GM21367 (cell line): ENCODE measurements around the gene GALNTL6.
"Not testable (repeated sequence)": the region's sequence is repeated elsewhere in the genome, so short reads cannot be mapped to it uniquely, and the experiment has no call there.

Experiments used
- ATAC-seq: cut with Tn5 transposase; IDR thresholded peaks from one replicate; pipeline ENCODE4 v1.9.1; 2021; ENCODE audit not compliant: unreplicated experiment

The GALNTL6 gene

DNA sequence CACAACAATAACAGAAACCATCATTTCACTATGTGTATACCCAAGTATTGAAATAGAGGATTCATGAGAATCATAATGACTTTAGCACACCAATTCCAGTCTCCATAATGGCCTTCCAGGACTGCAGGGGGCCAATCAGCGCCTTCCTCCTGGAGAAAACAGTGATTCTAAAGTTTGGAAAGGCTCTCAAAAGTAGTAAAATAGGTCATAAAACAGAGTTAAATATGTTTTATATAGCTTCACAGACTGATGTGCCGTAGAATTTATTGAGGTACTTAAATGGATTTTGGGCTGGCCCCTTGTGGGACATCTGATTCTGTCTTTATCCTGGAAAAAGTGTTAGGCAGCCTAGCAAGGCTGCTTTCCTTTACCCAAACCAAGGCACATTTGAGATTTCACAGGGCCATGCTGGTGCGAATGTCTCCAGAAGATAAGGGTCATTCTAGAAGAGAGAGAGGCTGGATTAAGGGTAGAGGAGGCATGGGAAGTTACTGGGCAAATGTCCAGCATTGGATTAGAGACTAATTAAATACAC is 543.9 kb downstream of the GALNTL6 start:
- no peak for ATAC-seq

DNA sequence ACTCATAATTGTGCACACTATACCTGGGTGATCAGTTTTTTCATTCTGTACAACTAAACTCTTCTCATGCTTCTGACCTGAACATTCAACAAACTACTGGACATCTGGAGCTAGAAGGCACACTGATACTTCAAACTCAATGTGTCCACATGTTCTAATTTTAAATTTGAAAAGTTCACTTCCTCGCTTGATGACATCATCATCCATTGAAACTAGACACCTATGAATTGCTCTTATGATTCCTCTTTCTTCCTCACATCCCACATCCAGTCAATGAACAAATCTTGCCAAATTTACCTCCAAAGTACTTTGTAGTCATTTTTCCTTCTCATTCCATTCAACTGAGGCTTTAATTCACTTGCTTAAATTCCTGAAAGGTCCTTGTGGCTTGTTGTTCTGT is 549.4 kb downstream of the GALNTL6 start:
- no peak for ATAC-seq

DNA sequence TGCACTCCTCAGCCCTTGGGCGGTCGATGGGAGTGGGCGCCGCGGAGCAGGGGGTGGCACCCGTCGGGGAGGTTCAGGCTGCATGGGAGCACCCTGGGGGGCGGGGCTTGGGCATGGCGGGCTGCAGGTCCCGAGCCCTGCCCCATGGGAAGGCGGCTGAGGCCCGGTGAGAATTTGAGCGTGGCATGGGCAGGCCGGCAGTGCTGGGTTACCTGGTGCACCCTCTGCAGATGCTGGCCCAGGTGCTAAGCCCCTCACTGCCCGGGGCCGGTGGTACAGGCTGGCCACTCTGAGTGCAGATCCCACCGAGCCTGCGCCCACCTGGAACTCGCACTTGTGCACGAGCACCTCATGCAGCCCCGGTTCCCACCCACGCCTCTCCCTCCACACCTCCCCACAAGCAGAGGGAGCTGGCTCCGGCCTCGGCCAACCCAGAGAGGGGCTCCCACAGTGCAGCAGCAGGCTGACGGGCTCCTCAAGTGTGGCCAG is 556.3 kb downstream of the GALNTL6 start:
- no peak for ATAC-seq

DNA sequence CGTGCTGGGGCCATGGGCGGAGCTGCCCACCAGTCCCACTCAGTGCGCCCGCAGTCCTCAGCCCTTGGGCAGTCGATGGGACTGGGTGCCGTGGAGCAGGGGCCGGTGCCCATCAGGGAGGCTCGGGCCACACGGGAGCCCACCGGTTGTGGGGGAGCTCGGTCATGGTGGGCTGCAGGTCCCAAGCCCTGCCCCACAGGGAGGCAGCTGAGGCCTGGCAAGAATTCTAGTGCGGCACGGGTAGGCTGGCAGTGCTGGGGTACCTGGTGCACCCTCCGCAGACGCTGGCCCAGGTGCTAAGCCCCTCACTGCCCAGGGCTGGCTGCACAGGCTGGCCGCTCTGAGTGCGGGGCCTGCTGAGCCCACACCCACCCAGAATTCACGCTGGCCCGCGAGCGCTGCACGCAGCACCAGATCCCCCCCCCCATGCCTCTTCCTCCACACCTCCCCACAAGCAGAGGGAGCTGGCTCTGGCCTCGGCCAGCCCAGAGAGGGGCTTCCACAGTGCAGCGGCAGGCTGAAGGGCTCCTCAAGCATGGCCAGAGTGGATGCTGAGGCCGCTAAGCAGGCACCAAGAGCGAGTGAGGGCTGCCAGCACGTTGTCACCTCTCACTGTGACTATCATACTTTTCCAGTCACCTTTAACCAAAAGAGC is 564.4 kb downstream of the GALNTL6 start:
- no peak for ATAC-seq

DNA sequence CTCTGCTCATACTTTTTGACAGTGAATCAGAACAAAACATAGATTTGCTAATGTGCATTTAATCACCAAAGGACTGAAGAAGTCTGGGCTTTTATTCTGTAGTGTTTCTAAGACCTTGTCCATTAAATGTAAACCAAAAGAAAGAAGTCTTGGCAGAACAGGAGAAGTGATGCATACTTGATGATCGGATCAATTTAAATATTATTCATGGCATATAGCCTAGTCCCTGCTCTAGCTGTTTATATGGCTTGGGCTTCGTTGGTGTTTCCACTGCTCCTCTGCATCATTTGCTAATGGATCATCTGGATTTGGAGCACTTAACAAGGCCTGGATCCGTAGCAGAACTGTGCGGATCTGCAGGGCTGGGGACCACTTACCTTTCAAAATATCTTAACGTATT is 566.6 kb downstream of the GALNTL6 start:
- no peak for ATAC-seq

DNA sequence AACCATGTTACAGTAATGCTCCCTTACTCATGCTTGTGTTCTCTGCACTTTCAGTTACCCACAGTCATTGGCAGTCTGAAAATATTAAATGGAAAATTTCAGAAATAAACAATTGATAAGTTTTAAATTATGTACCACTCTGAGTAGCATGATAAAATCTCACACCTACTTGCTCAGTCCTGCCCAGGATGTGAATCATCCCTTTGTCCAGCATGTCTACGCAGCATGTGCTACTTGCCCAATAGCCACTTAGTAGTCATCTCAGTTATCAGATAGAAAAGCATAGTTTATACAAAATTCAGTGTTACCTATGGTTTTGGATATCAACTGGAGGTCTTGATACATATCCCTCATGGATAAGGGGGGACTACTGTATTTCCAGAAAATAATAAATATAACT is 577.1 kb downstream of the GALNTL6 start:
- ATAC-seq, result no peak

DNA sequence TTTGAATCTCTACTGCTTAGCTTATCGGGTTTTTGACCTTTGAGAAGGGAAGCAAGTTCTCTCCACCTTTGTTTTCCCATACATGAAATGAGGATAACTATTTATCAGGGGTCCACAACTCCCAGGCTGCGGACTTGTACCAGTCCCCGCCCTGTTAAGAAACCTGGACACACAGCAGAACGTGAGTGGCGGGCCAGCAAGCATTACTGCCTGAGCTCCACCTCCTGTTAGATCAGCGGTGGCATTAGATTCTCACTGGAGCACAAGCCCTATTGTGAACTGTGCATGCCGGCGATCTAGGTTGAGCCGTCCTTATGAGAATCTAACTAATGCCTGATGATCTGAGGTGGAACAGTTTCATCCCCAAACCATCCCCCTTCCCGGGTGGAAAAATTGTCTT is 579.5 kb downstream of the GALNTL6 start:
- ATAC-seq, result no peak

DNA sequence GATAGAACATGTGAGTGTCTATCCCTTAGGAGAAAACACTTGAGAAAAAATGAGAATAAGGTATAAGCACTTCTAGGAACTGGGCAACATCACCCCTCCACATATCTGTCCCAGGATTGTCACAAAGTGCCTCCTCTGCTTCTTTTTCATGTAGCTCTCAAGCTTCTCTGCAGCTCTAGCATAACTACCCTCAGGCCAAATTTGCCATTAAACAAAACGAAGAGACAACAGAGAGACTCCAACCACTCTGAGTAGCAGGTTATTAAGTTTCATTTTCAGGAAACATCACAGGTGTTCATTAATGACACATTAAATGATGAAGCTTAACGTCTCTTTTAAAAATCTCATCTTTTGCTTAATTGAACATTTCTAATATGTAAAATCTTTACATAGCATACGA is 580.0 kb downstream of the GALNTL6 start:
- no peak for ATAC-seq

DNA sequence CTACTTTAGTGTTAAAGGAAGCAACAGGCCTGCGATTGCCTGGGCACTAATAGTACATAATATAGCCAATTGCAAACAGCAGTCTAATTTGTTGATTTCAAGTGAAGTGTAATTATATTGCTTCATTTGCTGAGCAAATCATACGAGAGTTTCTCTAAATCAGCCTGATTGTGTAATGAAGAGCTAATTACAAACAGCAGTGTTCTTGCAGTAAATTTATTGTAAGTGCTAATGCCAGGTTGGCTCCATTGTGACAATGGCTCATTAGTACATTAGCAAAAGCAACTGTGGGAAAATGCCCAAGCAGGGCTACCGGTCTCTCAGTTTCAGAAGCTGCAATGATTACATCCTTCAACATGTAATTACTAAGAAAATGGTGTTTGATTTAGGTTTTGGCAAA is 591.5 kb downstream of the GALNTL6 start:
- no peak for ATAC-seq

DNA sequence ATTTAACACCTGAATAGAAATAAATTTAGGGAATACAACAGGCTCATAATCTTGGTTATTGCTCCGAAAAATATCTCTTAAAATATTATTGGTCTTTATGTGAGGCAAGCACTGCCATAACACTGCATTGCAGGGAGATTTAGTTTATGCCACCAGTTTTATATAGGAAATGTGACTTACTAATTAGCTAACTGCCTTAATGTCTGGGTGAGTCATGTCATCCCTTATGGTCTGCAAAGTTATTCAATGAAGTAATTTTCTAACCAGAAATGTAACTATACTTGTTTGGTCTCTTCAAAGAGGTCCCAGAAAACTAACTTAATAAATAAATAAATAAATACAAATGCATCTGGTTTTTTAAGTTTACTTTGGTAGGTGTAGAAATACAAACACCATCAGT is 597.2 kb downstream of the GALNTL6 start:
- ATAC-seq, result no peak

DNA sequence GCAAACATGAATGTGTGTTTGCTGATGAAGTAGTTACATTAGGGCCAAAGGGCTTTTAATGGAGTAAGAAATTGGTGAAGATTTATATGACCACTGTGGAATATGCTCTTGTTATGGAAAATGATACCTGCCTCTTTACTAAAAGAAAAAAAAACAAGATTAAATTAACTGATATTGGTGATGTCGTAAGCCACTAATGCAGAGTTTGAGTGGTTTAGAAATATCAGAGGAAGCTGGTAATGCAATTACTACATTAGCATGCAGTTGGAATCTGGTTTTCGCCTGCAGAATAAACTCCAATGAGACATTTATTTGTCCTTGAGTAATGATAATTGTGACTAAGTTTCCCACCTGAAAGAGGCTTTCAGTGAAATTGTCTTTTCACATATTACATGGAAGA is 597.9 kb downstream of the GALNTL6 start:
- no peak for ATAC-seq

DNA sequence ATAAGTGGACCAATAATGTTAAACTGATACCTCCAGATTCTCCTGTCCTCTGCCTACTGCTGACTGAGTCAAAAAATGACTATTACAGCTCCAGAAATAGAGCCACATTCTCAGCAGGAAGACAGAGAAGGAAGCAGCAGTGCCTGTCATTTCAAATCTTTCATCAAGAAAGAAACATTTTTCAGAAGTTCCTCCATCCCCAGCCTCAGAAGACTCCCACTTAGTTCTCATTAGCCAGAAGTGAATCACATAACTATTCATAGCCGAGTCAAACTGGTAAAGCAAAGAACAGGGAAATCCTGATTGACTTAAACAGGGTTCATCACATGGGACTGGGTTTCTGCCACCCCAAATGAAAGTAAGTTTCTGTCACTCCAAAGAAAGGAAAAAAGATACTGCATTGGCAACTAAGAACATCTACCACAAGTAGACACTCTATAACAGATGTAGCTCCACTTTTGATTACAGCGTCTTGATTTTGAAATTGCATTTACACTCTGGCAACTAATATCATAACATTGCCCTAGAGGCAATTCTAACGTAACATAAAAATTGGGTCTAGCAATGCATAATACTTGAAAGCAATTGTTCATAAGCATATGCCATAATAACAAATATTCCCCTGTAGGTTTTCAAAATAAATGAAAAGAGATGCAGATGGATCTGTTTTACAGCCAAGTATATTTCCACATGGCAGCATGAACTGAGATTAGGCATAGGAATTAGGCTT is 599.8 kb downstream of the GALNTL6 start:
- no peak for ATAC-seq

DNA sequence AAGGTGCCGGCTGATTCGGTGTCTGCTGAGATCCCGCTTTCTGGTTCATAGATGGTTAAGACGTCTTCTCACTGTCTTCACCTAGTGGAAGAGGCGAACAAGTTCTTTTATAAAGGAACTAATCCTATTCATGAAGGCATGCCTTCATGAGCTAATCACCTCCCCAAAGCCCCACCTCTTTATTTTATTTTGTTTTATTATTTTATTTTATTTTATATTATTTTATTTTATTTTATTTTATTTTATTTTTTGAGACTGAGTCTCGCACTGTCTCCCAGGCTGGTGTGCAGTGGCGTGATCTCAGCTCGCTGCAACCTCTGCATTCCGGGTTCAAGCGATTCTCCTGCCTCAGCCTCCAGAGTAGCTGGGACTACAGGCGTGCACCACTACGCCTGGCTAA is 615.8 kb downstream of the GALNTL6 start:
- ATAC-seq, result not testable (repeated sequence)

DNA sequence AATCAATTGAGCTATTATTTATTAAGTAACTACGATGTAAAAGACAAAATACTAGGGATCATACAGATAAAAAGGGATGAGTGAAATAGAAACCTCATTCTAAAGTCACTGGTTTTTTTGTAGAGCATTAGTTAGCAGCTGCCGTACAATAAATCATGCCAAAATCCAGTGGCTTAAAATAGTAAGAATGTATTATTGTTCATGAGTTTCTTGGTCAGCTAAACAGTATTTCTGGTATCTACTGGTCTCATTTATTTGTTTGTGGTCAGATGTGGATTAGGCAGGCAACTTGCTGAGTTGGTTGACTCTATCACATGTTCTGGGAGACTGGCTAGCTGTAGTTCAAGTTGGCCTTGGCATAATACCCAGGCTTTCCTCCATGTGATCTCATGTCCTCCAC is 667.3 kb downstream of the GALNTL6 start:
- ATAC-seq, result no peak

DNA sequence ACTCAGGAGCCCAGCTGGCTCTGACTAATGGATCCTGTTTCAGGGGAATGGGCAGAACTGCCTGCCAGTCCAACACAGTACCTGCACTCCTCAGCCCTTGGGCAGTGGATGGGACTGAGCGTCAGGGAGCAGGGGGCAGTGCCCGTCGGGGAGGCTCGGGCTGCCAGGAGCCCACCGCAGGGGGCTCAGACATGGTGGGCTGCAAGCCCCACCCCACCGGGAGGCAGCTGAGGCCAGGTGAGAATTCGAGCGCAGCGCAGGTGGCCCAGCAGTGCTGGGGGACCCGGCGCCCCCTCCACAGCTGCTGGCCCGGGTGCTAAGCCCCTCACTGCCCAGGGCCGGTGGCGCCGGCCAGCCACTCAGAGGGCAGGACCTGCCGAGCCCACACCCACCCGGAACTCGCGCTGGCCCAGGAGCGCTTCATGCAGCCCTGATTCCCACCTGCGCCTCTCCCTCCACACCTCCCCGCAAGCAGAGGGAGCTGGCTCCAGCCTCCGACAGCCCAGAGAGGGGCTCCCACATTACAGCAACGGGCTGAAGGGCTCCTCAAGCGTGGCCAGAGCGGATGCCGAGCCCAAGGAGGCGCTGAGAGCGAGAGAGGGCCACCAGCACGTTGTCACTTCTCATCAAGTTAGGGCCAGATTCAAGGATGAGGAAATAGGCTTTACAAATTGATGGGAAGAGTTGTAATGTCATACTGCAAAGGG is 668.8 kb downstream of the GALNTL6 start:
- no peak for ATAC-seq

DNA sequence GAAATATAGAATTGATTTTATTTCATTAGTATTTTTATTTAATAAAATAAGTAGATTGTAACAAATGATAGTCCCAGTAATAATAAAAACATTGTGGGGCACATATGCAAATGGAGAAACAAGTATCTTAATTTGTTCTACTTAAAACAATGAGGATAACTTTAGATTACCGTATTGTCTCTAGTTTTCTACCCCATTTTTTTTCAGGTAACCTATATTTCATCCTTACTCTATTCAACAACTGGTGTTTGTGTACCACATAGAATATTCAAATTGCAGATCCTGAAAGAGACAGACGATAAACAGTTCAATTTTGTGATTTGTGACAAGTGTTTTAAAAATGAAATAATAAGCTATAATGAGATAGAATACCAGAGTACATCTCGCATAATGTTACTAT is 671.8 kb downstream of the GALNTL6 start:
- ATAC-seq, result no peak

DNA sequence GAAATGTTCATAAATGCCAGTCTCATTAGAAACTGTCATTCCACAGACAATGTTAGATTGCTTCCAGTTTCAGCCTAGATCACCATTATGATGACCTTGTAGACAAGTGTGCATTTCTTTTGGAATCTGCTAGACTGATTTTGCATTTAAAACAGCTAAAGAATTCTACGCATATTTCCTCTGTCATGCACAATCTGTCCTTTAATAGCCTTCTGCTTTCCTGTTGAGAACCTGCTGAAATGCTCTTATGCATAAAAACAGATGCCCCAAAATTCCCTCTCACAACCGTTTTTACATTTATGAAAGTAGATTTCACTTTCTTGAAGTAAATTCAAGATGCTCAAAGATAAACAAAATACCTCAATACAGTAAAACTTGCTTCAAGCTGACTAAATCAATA is 673.3 kb downstream of the GALNTL6 start:
- ATAC-seq, result no peak

DNA sequence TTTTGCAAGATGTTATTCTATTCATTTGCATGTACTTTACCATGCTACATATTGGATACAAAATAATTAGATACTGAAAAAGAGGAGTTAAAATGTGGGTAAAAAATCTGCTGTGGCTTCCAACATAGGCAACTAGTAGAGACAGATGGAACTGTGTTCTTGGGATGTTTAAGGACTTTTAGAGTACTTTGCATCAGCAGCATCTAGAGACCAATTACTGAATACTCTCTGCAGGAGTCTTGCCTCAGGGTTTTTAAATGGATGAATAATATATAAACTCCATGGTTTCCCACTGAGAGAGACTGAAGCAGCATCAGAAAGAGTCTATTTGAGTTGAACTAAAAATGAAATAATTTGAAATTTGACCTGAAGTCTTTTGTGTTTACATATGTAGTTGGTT is 676.7 kb downstream of the GALNTL6 start:
- ATAC-seq, result no peak

DNA sequence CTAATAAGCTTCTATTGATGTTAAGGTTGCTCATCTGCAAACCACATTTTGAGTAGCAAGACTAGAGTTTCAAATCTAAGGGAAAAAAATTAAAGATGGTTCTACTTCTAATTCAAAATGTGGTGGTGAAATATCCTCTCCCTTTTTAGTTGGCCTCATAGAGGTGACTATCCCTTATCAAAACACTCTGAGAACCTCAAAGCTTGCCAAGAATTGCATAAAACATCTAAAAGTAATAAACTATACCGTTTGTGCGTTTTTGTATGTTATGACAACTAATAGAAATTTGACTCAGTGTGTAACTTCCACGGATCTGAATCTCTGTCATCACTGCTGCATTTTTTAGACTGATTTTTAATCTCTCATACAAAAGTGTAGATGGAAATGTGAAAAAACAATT is 682.6 kb downstream of the GALNTL6 start:
- ATAC-seq, result no peak

DNA sequence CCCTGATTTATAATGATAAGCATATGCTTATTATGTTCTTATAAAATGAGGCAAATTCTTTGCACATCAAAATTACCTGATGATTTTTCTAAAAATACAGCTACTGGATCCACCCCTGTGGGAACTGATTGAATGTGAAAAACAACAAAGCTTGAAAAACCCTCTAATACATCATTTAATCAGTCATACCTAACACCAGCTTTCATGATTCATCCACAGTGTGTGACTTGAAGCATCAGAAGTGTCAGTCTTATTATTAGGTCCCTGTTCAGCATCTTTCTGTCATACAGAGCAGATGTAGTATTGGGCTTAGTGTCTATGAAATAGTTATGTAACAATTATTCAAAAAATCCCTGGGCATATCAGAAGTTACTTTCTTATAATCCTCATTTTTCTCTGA is 684.1 kb downstream of the GALNTL6 start:
- no peak for ATAC-seq

DNA sequence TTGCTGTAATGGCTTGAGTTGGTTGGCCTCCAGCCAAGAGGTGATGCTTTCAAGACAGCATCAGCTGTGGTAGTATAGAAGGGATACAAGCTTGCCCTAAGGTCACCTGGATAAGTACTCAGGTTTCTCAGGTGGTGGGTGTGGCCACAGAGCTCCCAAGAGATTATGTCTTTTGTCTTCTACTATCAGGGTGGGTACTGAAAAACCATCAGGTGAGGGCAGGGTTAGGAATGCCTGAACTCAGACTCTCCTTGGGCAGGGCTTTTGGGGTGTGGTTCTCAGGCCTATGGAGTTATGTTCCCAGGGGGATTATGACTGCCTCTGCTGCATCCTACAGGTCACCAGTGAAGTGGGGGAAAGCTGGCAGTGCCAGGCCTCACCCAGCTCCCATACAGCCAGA is 700.8 kb downstream of the GALNTL6 start:
- ATAC-seq, result no peak

DNA sequence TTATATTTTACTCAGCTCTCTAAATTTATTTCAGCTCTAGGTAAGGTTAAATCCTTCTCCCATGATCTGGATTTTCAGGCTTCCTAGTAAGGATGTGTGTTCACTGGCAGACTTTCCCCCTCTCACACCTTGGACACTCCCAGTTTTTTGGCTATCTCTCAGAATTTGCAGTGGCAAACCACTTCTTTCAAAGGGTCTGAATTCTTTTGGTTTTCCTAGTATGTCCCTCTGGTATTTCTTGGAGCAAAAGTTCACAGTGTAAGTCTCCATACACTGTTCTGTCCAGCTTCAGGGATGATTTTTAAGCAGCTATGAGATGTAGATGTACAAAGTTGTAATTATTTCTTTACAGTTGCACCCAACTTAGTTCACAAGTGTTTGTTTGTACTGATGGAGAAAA is 701.6 kb downstream of the GALNTL6 start:
- no peak for ATAC-seq
